Osteoblast (primary cell): ENCODE measurements around the gene IL17F. TPM values are rescaled to one million over a fixed set of nuclear protein-coding genes. Genes with fewer than 3 reads are reported as not detected.
A peak's percentile ranks its signal among the peaks of the same experiment; 100 is the strongest.

ENCODE experiments used
- DNase-seq: peaks from one replicate; pipeline ENCODE4 v3.0.0; 2011; ENCODE audit warnings: low spot score, mixed read lengths; ENCODE audit not compliant: insufficient read length; ENCODE audit errors: missing footprints
- H2AFZ ChIP-seq: 2 replicates; pipeline ENCODE4 v1.6.0; 2011; ENCODE audit warnings: mild to moderate bottlenecking, low read length
- H3K27ac ChIP-seq: 2 replicates; pipeline ENCODE4 v1.5.1; 2011; ENCODE audit warnings: mild to moderate bottlenecking, low read depth, low read length, moderate library complexity
- H3K27me3 ChIP-seq: 2 replicates; pipeline ENCODE4 v1.6.0; 2012; ENCODE audit warnings: mild to moderate bottlenecking, control low read depth, inconsistent platforms, low read length, moderate library complexity; ENCODE audit not compliant: insufficient read depth
- H3K36me3 ChIP-seq: 2 replicates; pipeline ENCODE4 v1.5.1; 2011; ENCODE audit warnings: mild to moderate bottlenecking, low read length, control low read depth, moderate library complexity; ENCODE audit not compliant: insufficient read depth
- H3K4me1 ChIP-seq: 2 replicates; pipeline ENCODE4 v1.5.1; 2011; ENCODE audit warnings: mild to moderate bottlenecking, low read length, control low read depth, moderate library complexity; ENCODE audit not compliant: insufficient read depth
- H3K4me2 ChIP-seq: 2 replicates; pipeline ENCODE4 v1.6.0; 2011; ENCODE audit warnings: mild to moderate bottlenecking, low read length; ENCODE audit not compliant: insufficient read depth
- H3K4me3 ChIP-seq: fragments of 200-600 bp; sonication (generic); 3 replicates; pipeline ENCODE4 v1.5.1; 2012; ENCODE audit warnings: mild to moderate bottlenecking, low read length, inconsistent platforms; ENCODE audit not compliant: insufficient read depth
- H3K79me2 ChIP-seq: 2 replicates; pipeline ENCODE4 v1.6.0; 2012; ENCODE audit warnings: mild to moderate bottlenecking, low read length, control low read depth, inconsistent platforms; ENCODE audit not compliant: insufficient read depth
- H3K9me3 ChIP-seq: 2 replicates; pipeline ENCODE4 v1.5.1; 2011; ENCODE audit warnings: low read depth, low read length, control low read depth
- H4K20me1 ChIP-seq: 2 replicates; pipeline ENCODE4 v1.6.0; 2012; ENCODE audit warnings: mild to moderate bottlenecking, low read length, control low read depth; ENCODE audit not compliant: insufficient read depth
- total RNA-seq: library from RNA; depleted of rRNA; stranded (reverse); fragments of >200 nt; gene quantifications from 2 replicates; pipeline ENCODE4 v1.2.3, GENCODE V29; 2012
- TF ChIP-seq, protein P1 (sequence below): IDR thresholded peaks from 2 replicates; pipeline ENCODE4 v1.5.1; 2011; ENCODE audit warnings: mild to moderate bottlenecking, low read depth, low read length, moderate library complexity; ENCODE audit errors: extremely low read depth

IL17F gene
- total RNA-seq, 1 donor: not detected

DNA sequence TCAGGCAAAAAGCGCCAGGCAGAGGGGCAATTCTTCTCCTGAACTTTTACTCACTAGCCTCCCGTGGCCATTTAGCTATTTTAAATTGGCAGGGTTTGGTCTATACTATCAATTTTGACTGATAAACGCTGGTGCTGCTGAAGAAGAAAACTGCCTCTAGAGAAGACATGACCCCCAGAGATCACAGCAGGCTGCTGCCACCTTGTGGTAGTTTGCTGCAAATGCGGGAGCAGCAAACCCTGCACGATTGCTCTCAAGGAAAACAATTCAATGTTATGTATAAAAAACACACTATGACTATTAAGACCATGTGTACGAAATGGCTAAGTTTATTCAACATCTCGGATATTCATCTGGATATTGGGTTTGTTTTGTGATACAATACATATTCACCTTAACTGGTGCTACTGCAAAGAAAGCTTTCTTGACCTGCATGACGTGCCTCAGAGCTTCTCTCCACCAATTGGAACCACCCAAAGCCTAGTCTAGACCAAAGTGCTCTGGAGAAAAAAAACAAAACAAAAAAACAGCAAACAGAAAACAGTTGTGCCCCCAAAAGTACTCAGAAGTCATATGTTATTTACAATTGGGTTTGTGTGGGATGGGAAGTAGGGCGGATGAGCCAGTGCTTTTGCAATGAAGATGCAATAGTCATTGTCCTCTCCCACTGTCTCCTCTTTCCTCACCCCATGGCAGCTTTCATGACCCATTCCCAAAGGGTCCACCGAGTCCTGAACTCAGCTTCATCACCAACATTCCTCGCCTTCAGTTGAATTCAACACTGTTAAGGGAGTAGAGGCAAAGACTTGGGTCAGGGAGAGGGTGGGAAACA is 19.6 kb upstream of the IL17F start:
- no peaks in the 10 kb centered on the region for H3K79me2 ChIP-seq
- H3K36me3 ChIP-seq: peaks cover 41% of the 10 kb centered on the region
- no peaks in the 10 kb centered on the region for H4K20me1 ChIP-seq
- H2AFZ ChIP-seq: no peak overlapping the region
- no peak overlapping the region for H3K4me2 ChIP-seq
- no peaks in the 10 kb centered on the region for H3K9me3 ChIP-seq
- H3K27ac ChIP-seq: no peak overlapping the region
- peak; percentile 72 for DNase-seq
- no peak overlapping the region for H3K4me3 ChIP-seq
- H3K27me3 ChIP-seq: no peaks in the 10 kb centered on the region
- H3K4me1 ChIP-seq: peaks cover 10% of the 10 kb centered on the region
- TF ChIP-seq, protein P1, sequence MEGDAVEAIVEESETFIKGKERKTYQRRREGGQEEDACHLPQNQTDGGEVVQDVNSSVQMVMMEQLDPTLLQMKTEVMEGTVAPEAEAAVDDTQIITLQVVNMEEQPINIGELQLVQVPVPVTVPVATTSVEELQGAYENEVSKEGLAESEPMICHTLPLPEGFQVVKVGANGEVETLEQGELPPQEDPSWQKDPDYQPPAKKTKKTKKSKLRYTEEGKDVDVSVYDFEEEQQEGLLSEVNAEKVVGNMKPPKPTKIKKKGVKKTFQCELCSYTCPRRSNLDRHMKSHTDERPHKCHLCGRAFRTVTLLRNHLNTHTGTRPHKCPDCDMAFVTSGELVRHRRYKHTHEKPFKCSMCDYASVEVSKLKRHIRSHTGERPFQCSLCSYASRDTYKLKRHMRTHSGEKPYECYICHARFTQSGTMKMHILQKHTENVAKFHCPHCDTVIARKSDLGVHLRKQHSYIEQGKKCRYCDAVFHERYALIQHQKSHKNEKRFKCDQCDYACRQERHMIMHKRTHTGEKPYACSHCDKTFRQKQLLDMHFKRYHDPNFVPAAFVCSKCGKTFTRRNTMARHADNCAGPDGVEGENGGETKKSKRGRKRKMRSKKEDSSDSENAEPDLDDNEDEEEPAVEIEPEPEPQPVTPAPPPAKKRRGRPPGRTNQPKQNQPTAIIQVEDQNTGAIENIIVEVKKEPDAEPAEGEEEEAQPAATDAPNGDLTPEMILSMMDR: peak; percentile 99

DNA sequence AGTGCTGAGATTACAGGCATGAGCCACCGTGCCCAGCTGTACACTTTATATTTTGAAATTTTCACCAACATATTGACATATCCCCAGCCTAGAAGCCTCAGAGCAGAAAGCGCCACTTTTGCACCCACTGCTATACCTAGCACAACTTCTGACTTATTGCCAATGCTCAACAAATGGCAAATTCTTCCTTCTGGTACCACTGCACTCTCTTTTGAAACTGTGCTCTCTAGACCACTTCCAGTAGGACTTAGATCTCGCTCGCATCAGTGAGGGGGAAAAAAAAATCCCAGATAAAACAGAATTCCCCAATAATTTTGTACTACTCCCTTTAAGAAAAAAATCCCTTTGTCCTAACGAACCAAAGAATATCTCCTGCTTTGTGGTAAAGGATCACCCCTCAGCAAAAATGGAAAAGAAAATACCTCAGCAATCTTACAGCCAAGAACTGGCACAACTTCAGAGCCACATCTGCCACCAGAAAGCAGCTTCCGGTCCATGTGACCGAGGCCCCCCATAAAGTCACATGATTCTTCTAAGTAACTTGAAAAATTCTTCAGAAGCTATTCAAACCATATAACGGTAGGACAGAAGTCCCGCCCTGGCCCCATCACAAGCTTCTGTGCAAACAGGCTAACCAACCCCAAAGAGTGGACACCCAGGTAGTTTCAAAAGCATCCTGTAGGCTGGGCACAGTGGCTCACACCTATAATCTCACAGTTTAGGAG is 18.5 kb upstream of the IL17F start:
- H3K4me2 ChIP-seq: no peak overlapping the region
- no peak for DNase-seq
- H3K79me2 ChIP-seq: no peaks in the 10 kb centered on the region
- H3K36me3 ChIP-seq: peaks cover 29% of the 10 kb centered on the region
- H3K27ac ChIP-seq: no peak overlapping the region
- H4K20me1 ChIP-seq: no peaks in the 10 kb centered on the region
- H3K4me3 ChIP-seq: no peak overlapping the region
- H3K27me3 ChIP-seq: no peaks in the 10 kb centered on the region
- H3K9me3 ChIP-seq: no peaks in the 10 kb centered on the region
- H2AFZ ChIP-seq: no peak overlapping the region
- peaks cover 10% of the 10 kb centered on the region for H3K4me1 ChIP-seq
- TF ChIP-seq, protein P1: no peak

DNA sequence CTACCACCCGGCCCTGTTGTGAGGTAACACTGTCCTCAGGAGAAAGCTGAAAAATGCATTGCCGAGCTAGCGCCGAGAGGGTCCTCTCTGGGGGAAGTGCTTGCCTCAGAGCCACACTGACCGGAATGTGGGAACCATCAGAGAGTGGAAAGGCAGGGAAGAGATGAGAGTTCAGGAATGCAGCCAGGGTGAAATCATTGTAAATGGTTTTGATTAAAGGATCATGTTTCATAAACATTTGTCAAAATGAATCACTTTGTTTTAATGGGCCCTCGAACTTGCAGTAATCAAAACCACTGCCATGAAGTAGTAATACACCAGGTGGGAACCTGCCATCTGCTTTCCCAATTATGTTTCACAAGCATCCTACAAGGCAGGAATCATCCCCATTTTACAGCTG is 16.9 kb upstream of the IL17F start:
- Histone ChIP-seq H3K4me2 (peak overlapping the region; percentile 44), H3K79me2 (no peaks in the 10 kb centered on the region), H3K27ac (no peak overlapping the region), H4K20me1 (no peaks in the 10 kb centered on the region), H2AFZ (peak overlapping the region; percentile 6), H3K9me3 (no peaks in the 10 kb centered on the region), H3K4me1 (peaks cover 10% of the 10 kb centered on the region), H3K36me3 (peaks cover 22% of the 10 kb centered on the region), H3K27me3 (no peaks in the 10 kb centered on the region), H3K4me3 (no peak overlapping the region)
- DNase-seq: peak; percentile 80
- TF ChIP-seq, protein P1: no peak

DNA sequence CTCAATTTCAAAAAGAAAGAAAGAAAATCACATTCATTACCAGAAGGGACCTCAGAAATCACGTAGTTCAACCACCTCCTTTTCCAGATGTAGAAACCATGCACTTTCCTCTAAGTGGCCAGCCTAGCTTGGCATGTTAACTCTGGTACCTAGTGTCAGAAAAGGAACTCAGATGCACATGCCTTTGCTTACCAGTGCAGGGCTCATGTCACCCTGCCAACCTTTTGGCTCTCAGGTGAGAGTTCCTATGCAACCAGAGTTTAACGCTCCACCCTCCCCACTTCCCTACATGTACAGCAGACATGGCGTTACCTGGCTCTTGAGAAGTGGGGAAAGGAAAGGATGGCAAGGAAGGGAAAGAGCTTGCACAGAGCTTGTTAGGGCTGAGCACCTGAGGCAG is 16.3 kb upstream of the IL17F start:
- H3K27me3 ChIP-seq: no peaks in the 10 kb centered on the region
- no peak overlapping the region for H2AFZ ChIP-seq
- H3K9me3 ChIP-seq: no peaks in the 10 kb centered on the region
- peaks cover 10% of the 10 kb centered on the region for H3K4me1 ChIP-seq
- no peaks in the 10 kb centered on the region for H3K79me2 ChIP-seq
- TF ChIP-seq, protein P1: no peak
- H3K4me2 ChIP-seq: peak overlapping the region; percentile 44
- no peak for DNase-seq
- H3K36me3 ChIP-seq: peaks cover 16% of the 10 kb centered on the region
- H3K4me3 ChIP-seq: no peak overlapping the region
- no peak overlapping the region for H3K27ac ChIP-seq
- H4K20me1 ChIP-seq: no peaks in the 10 kb centered on the region
